Naive thymus-derived CD4-positive, alpha-beta T cell (primary cell): Measurements from ENCODE around the gene DENND6B. TPM values are rescaled to one million over a fixed set of nuclear protein-coding genes. Genes with fewer than 3 reads are reported as not detected.
A peak's percentile ranks its signal among the peaks of the same experiment; 100 is the strongest.

Experiments
- ATAC-seq: fragments of 150-1000 bp; cut with Tn5 transposase; 2 replicates; pipeline ENCODE4 v1.10.0; 2021; ENCODE audit warnings: mild to moderate bottlenecking, moderate library complexity
- CTCF ChIA-PET: fragments of 350-600 bp; sonication (Branson Sonifier 250); formaldehyde crosslinking; loops from one replicate; lab custom pipeline; 2021; ENCODE audit warnings: antibody characterized with exemption; lab: Charles Lee
- POLR2A ChIA-PET: fragments of 350-600 bp; sonication (Branson Sonifier 250); formaldehyde crosslinking; loops from one replicate; lab custom pipeline; 2021; ENCODE audit warnings: antibody characterized with exemption, inconsistent platforms; lab: Charles Lee
- DNase-seq, 9 donors: peaks; one replicate each; pipeline versions ENCODE4 v3.0.0 to v3.0.0-alpha.2; 2020 to 2022; ENCODE audit warnings: mixed read lengths in 1 of 9
- H3K27ac ChIP-seq: one replicate; pipeline ENCODE4 v1.7.0; 2013; ENCODE audit warnings: mild to moderate bottlenecking, low read depth, low read length, moderate library complexity
- H3K27me3 ChIP-seq, 2 donors: one replicate each; pipeline ENCODE4 v1.7.0; 2013; ENCODE audit warnings: low read length in 2 of 2, mild to moderate bottlenecking in 2 of 2, moderate library complexity in 2 of 2; ENCODE audit not compliant: control insufficient read depth in 2 of 2, insufficient read depth in 2 of 2
- H3K36me3 ChIP-seq, 3 experiments: 1 replicate in 2 of 3; 2 replicates in 1 of 3; pipeline ENCODE4 v1.7.0; 2013; ENCODE audit warnings: low read length in 3 of 3, mild to moderate bottlenecking in 3 of 3, moderate library complexity in 1 of 3; ENCODE audit not compliant: insufficient read depth in 3 of 3, control insufficient read depth in 2 of 3
- H3K4me1 ChIP-seq, 2 donors: one replicate each; pipeline ENCODE4 v1.7.0; 2013; ENCODE audit warnings: low read length in 2 of 2, mild to moderate bottlenecking in 2 of 2, moderate library complexity in 1 of 2; ENCODE audit not compliant: control insufficient read depth in 2 of 2, insufficient read depth in 2 of 2
- H3K4me3 ChIP-seq: 2 replicates; pipeline ENCODE4 v1.7.0; 2013; ENCODE audit warnings: mild to moderate bottlenecking, low read length
- H3K9me3 ChIP-seq, 3 experiments: 1 replicate in 2 of 3; 2 replicates in 1 of 3; pipeline ENCODE4 v1.7.0; 2013; ENCODE audit warnings: low read length in 3 of 3; ENCODE audit not compliant: control insufficient read depth in 2 of 3
- H3K27ac Mint-ChIP-seq, 9 donors: one replicate each; pipeline ENCODE4 v1.8.0; 2020 to 2022; ENCODE audit warnings: mixed read lengths in 9 of 9, mild to moderate bottlenecking in 8 of 9, moderate library complexity in 5 of 9, inconsistent platforms in 2 of 9
- H3K27me3 Mint-ChIP-seq, 5 donors: one replicate each; pipeline ENCODE4 v1.8.0; 2021 to 2022; ENCODE audit warnings: mixed read lengths in 5 of 5, mild to moderate bottlenecking in 1 of 5
- H3K36me3 Mint-ChIP-seq, 5 donors: one replicate each; pipeline ENCODE4 v1.8.0; 2020 to 2022; ENCODE audit warnings: mixed read lengths in 5 of 5, mild to moderate bottlenecking in 3 of 5, inconsistent platforms in 1 of 5
- H3K4me1 Mint-ChIP-seq, 7 donors: one replicate each; pipeline ENCODE4 v1.8.0; 2020 to 2022; ENCODE audit warnings: mixed read lengths in 7 of 7, mild to moderate bottlenecking in 3 of 7, inconsistent platforms in 1 of 7
- H3K4me3 Mint-ChIP-seq, 10 donors: one replicate each; pipeline ENCODE4 v1.8.0; 2020 to 2022; ENCODE audit warnings: mild to moderate bottlenecking in 10 of 10, mixed read lengths in 10 of 10, moderate library complexity in 6 of 10, inconsistent platforms in 2 of 10
- H3K9me3 Mint-ChIP-seq, 11 donors: one replicate each; pipeline ENCODE4 v1.8.0; 2020 to 2022; ENCODE audit warnings: mixed read lengths in 11 of 11, mild to moderate bottlenecking in 4 of 11, inconsistent platforms in 1 of 11, moderate library complexity in 1 of 11
- intact Hi-C, 2 donors: fragments of 100-400 bp; cut with micrococcal nuclease; formaldehyde crosslinking; loops; one replicate each; pipeline ENCODE4 v1.15.1; 2023
- polyA plus RNA-seq, 2 donors: library from polyadenylated mRNA; unstranded; fragments of 300-500 nt; fragmentation: Illumina TruSeq; gene quantifications; one replicate each; pipeline ENCODE4 v1.2.3, GENCODE V29; 2021
- total RNA-seq, 6 experiments: library from RNA in 5 of 6; stranded (reverse) in 5 of 6; gene quantifications; 1 replicate in 5 of 6; 2 replicates in 1 of 6; pipeline ENCODE4 v1.2.3 and lab custom pipeline; 2021 to 2026

Gene DENND6B
- total and polyA plus RNA-seq, 7 experiments from 2014 or later = 0.19 to 4.0 (median 2.2) TPM

DNA sequence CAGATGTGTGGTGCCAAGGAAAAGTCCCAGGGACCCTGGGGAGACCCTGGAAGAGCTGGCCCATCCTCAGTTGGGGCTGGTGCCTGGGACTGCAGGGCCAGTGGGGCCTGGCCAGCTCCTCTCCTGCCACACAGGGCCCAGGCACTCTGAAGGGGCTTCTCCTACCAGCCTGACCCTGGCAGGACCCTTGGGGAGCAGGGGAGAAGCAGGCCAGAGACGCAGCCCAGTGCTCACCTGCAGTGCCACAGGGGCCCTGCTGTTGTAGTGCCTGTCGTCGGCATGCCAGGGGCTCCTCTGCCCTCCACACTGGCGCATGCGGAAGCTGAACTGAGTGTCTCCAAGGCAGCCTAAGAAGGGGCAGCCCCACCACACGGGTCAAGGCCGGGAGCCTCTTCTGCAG lies 9.1 kb downstream of the DENND6B start:
- CTCF ChIA-PET = no interaction called here
- Mint-ChIP-seq H3K9me3 (no peaks in the 10 kb centered on the region), H3K27me3 (no peaks in the 10 kb centered on the region), H3K27ac (no peak overlapping the region), H3K4me1 (peaks cover 9 to 18% (median 12%) of the 10 kb centered on the region in 7 donors), H3K36me3 (no peaks in the 10 kb centered on the region), H3K4me3 (no peak overlapping the region)
- intact Hi-C loops = no loop called here
- peaks cover 14 to 17% of the 10 kb centered on the region in 2 donors for H3K4me1 ChIP-seq
- no peak overlapping the region for H3K27ac ChIP-seq
- no peak overlapping the region for H3K4me3 ChIP-seq
- no peak for ATAC-seq
- no peak for DNase-seq
- H3K9me3 ChIP-seq = no peaks in the 10 kb centered on the region
- POLR2A ChIA-PET = no interaction called here
- no peaks in the 10 kb centered on the region for H3K36me3 ChIP-seq
- H3K27me3 ChIP-seq = no peaks in the 10 kb centered on the region

DNA sequence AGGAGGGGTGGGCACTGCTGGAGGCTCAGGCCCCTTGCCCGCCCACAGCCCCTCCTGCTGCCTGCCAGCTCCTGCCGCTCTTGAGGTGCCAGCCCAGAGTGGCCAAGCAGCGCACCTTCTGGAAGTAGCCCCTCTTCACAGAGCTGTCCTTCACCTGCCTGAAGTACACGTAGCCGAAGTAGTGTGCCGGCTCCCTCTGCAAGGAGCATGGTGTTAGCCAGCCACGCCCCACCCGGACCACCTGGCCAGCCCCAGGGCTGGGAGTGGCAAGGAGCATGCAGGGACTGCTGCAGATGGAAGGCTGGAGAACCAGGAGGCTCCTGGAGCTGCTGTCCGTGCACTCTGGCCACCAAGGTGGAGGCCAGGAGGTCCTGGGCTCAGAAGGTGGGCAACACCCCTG lies 9.6 kb downstream of the DENND6B start:
- H3K36me3 ChIP-seq = no peaks in the 10 kb centered on the region
- no peak overlapping the region for H3K4me3 ChIP-seq
- no peaks in the 10 kb centered on the region for H3K9me3 ChIP-seq
- Mint-ChIP-seq H3K27ac (peak overlapping the region in 1 of 9 donors; percentile 63), H3K4me3 (no peak overlapping the region), H3K9me3 (no peaks in the 10 kb centered on the region), H3K36me3 (no peaks in the 10 kb centered on the region), H3K4me1 (peaks cover 9 to 18% (median 12%) of the 10 kb centered on the region in 7 donors), H3K27me3 (no peaks in the 10 kb centered on the region)
- POLR2A ChIA-PET = no interaction called here
- no peak for ATAC-seq
- CTCF ChIA-PET = no interaction called here
- peaks cover 14 to 17% of the 10 kb centered on the region in 2 donors for H3K4me1 ChIP-seq
- H3K27me3 ChIP-seq = no peaks in the 10 kb centered on the region
- intact Hi-C loops = no loop called here
- no peak for DNase-seq
- H3K27ac ChIP-seq = no peak overlapping the region

DNA sequence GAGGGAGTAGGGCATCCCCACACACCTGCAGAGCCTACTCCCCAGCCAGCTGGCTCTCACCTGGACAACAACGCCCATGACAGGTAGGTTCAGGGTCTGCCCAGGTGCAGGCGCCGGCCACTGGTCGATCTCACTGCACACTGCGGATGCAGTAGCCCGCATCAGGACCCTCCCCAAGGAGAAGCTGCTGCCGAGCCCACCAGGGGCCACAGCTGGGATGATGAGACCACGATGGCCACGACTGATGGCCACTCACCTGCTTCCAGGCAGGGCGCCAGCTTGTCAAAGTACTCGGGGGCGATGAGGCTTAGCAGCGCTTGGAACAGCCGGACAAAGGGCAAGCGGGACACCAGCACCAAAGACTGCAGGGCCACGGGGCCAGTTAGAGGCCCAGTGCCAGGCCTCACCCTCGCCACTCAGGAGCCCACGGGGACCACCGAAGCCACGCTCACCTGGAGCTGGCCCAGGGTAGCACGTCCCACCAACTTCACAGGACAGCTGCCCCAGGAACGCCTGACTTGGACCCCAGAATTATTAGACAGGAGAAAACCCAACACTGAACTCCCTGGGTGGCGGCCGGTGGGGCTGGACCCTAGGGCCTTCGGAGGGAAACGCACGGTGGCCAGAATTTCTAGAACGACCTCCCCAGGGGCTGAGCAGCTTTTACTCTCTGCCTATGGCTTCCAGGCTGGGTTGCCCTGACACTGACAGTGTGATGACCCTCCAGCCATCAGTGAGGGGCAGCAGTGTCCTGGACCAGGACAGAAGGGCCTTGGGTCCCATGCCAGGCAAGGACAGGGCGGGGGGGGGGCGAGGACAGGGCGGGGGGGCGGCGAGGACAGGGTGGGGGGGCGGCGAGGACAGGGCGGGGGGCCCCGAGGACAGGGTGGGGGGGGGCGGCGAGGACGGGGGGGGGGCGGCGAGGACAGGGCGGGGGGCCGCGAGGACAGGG lies 10.4 kb downstream of the DENND6B start:
- ChIA-PET CTCF (no interaction called here), POLR2A (no interaction called here)
- intact Hi-C loops = no loop called here
- Mint-ChIP-seq H3K36me3 (no peaks in the 10 kb centered on the region), H3K4me3 (no peak overlapping the region), H3K4me1 (peaks cover 9 to 18% (median 12%) of the 10 kb centered on the region in 7 donors), H3K9me3 (no peaks in the 10 kb centered on the region), H3K27ac (no peak overlapping the region), H3K27me3 (no peaks in the 10 kb centered on the region)
- Histone ChIP-seq H3K36me3 (no peaks in the 10 kb centered on the region), H3K4me3 (no peak overlapping the region), H3K4me1 (peaks cover 14 to 17% of the 10 kb centered on the region in 2 donors), H3K27me3 (no peaks in the 10 kb centered on the region), H3K9me3 (no peaks in the 10 kb centered on the region), H3K27ac (no peak overlapping the region)
- no peak for ATAC-seq
- no peak for DNase-seq

DNA sequence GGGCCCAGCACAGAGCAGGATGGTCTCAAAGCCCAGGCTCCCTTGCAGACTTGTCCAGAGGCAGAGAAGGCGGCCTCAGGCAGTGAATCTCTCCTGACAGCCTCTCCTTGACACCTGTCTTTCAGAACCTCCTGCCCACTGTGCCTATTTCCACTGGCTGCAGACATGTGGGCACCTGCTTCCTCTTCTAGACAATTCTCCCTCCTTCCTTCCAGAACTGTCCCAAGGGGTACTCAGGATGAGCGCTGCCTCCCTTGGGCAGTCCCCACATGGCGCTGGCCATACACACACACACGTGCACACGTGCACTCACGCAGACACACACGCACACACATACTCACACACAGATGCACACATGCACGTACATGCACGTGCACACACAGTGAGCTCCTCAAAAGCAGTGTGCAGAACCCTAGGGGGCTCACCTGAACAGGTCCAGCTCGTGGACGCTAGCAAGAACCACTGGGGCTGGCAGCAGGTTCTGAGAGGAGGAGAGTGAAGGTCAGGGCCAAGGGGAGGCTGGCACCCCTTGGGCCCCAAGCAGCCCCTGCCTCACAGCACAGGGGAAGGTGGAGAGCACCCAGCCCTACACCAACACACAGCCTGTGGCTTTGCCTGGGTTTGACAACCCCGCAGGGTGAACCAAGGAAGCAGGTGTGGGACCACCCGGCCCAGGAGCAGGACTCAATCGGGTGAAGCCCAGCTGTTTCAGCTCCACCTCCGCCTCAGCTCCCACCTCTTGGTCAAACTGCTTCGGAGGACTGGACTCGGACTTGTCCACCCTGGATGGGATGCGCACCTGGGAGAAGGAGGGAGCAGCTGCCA lies 11.3 kb downstream of the DENND6B start:
- POLR2A ChIA-PET = interaction anchor here (0.8 to 1.3 kb wide), 3 partner anchors 10 to 64 kb away, joined by 3 to 9 read pairs (median 3); partner anchors contain the start of gene HDAC10
- no peaks in the 10 kb centered on the region for H3K36me3 Mint-ChIP-seq
- no peak for ATAC-seq

DNA sequence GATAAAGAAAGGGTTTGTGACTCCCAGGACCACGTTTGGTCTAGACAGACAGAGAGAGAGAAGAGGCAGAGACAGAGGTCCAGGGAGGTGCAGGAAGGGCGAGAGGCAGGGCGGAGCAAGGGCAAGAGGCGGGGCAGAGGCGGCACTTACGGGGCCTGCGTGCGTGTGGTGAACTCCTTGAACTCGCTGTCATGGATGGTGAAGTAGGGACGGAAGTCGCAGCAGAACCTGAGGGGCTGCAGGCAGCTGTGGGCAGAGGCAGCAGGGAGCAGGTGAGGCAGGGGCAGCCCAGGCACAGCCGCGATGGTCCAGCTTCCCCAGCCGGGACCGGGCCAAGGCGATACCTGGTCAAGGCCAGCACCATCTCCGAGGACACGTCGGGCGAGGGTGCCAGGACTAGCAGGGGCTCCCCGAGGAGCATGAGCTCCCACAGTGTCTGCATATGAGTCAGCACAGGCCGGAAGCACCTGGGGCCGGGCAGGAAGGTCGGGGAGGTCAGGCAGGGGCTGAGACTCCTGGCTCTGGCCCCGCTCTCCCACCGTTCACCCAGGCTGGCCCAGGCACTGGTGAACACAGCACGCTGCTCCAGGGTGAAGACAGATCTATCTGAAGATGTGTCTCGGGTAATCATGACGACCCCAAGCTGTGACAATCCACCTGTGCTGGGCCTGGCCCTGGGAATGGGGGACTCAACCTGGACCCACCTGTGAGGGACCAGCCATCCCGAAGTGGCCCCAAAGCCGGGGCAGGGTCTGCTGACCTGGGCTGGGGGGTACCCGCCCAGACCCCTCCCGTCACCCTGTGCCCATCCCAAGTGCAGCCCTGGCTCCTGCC lies 12.1 kb downstream of the DENND6B start:
- intact Hi-C loops = loop anchor here (1.0 to 5.0 kb wide), 5 partner anchors 13 to 62 kb away; partner anchors contain the start of genes DENND6B (in 1 of the 2), HDAC10 (in 1 of the 2), MAPK11 (in 1 of the 2) and PPP6R2 (in 1 of the 2)
- H3K4me3 ChIP-seq = peak overlapping the region; percentile 53
- Mint-ChIP-seq H3K27ac (peak overlapping the region; percentile 79 to 97 (median 88)), H3K4me3 (peak overlapping the region; percentile 76 to 92 (median 87)), H3K9me3 (no peaks in the 10 kb centered on the region), H3K27me3 (no peaks in the 10 kb centered on the region), H3K36me3 (no peaks in the 10 kb centered on the region), H3K4me1 (peaks cover 9 to 18% (median 12%) of the 10 kb centered on the region in 7 donors)
- ATAC-seq = peak; percentile 94
- H3K9me3 ChIP-seq = no peaks in the 10 kb centered on the region
- no peaks in the 10 kb centered on the region for H3K27me3 ChIP-seq
- peak overlapping the region; percentile 64 for H3K27ac ChIP-seq
- ChIA-PET POLR2A (interaction anchor here (0.8 to 1.3 kb wide), 3 partner anchors 10 to 63 kb away, joined by 3 to 9 read pairs (median 3); partner anchors contain the start of gene HDAC10), CTCF (interaction anchor here (0.7 kb wide), 1 partner anchor 70 kb away, joined by 3 read pairs; the partner anchor contains the start of gene TUBGCP6)
- H3K4me1 ChIP-seq = peaks cover 14 to 17% of the 10 kb centered on the region in 2 donors
- no peaks in the 10 kb centered on the region for H3K36me3 ChIP-seq
- DNase-seq = peak; percentile 44 to 71 (median 60)

More for the DNA sequence above, 11.3 kb downstream of the DENND6B start:
- Histone ChIP-seq H3K27ac (peak overlapping the region; percentile 64), H3K4me3 (no peak overlapping the region), H3K27me3 (no peaks in the 10 kb centered on the region), H3K36me3 (no peaks in the 10 kb centered on the region), H3K9me3 (no peaks in the 10 kb centered on the region), H3K4me1 (peaks cover 14 to 17% of the 10 kb centered on the region in 2 donors)
- no peak for DNase-seq
- intact Hi-C loops = loop anchor here (2.0 kb wide), 2 partner anchors 27 to 45 kb away; partner anchors contain the start of genes MAPK11 (in 1 of the 2) and PPP6R2 (in 1 of the 2)
- no peaks in the 10 kb centered on the region for H3K27me3 Mint-ChIP-seq
- H3K27ac Mint-ChIP-seq = peak overlapping the region in 6 of 9 donors; percentile 66 to 83 (median 74)
- peaks cover 9 to 18% (median 12%) of the 10 kb centered on the region in 7 donors for H3K4me1 Mint-ChIP-seq
- H3K9me3 Mint-ChIP-seq = no peaks in the 10 kb centered on the region
- H3K4me3 Mint-ChIP-seq = peak overlapping the region; percentile 27 to 90 (median 72)
- CTCF ChIA-PET = no interaction called here
